Measurements from ENCODE around the gene AGPAT4.
"Not testable (repeated sequence)": the region's sequence is repeated elsewhere in the genome, so short reads cannot be mapped to it uniquely, and the experiment has no call there.

Gene AGPAT4

GRCh38 chr6:161226009-161226964, 47.6 kb downstream of the AGPAT4 start:
- H3K36me3 ChIP-seq (ENCODE audit: insufficient read depth, low read length) = peaks cover 5% of the 10 kb centered on the region
- no peak overlapping the region for H3K27ac ChIP-seq
- DNase-seq (ENCODE audit: low read depth, low spot score) = no peak
- no peak for TF ChIP-seq FOXP2 (optimal IDR thresholded peaks at IDR 0.05; ENCODE audit: control extremely low read depth, extremely low read length, insufficient read depth)
- no peak for TF ChIP-seq POLR2AphosphoS5 (IDR thresholded peaks at IDR 0.05; ENCODE audit: borderline replicate concordance, low read depth, low read length)
- TF ChIP-seq EZH2 (IDR thresholded peaks at IDR 0.05) = no peak
- H3K9me3 ChIP-seq (ENCODE audit: low read depth, low read length) = no peaks in the 10 kb centered on the region
- no peak overlapping the region for H3K4me3 ChIP-seq
- H3K9ac ChIP-seq (ENCODE audit: insufficient read length) = no peak overlapping the region

DNA sequence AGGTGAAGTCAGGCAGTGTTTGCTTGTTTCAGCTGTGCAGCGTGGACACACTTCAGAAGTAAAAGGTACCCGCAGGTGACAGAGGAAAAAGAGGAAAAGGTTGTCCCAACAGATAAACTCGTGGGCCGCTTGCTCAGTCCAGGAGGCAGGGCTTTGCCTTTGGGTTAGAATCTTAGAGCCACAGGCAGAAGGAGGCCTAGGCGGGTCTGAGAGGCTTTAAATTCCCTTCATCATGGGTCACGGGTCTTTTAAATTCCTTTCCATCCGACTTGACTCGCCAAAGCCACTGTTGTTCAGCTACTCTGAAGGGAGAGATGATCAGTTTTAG, 48.2 kb downstream of the AGPAT4 start:
- DNase-seq (ENCODE audit: low read depth, low spot score) = no peak

GRCh38 chr6:161224951-161225680, 48.7 kb downstream of the AGPAT4 start:
- not testable (repeated sequence) for H3K9ac ChIP-seq (ENCODE audit: insufficient read length); H3K36me3 ChIP-seq (ENCODE audit: insufficient read depth, low read length); H3K4me3 ChIP-seq; H3K27ac ChIP-seq; H3K9me3 ChIP-seq (ENCODE audit: low read depth, low read length); DNase-seq (ENCODE audit: low read depth, low spot score)

More for the DNA sequence above, 48.2 kb downstream of the AGPAT4 start:
- H3K9ac ChIP-seq (ENCODE audit: insufficient read length) = no peak overlapping the region
- TF ChIP-seq POLR2AphosphoS5 (IDR thresholded peaks at IDR 0.05; ENCODE audit: borderline replicate concordance, low read depth, low read length) = no peak
- no peak for TF ChIP-seq EZH2 (IDR thresholded peaks at IDR 0.05)
- TF ChIP-seq FOXP2 (optimal IDR thresholded peaks at IDR 0.05; ENCODE audit: control extremely low read depth, extremely low read length, insufficient read depth) = no peak
- no peak overlapping the region for H3K27ac ChIP-seq
- H3K9me3 ChIP-seq (ENCODE audit: low read depth, low read length) = no peaks in the 10 kb centered on the region
- no peak overlapping the region for H3K4me3 ChIP-seq
- H3K36me3 ChIP-seq (ENCODE audit: insufficient read depth, low read length) = peaks cover 4% of the 10 kb centered on the region

GRCh38 chr6:161223646-161224045, 50.2 kb downstream of the AGPAT4 start:
- TF ChIP-seq FOXP2 (optimal IDR thresholded peaks at IDR 0.05; ENCODE audit: control extremely low read depth, extremely low read length, insufficient read depth) = no peak
- TF ChIP-seq EZH2 (IDR thresholded peaks at IDR 0.05) = no peak
- TF ChIP-seq POLR2AphosphoS5 (IDR thresholded peaks at IDR 0.05; ENCODE audit: borderline replicate concordance, low read depth, low read length) = no peak
- Histone ChIP-seq H3K9ac (ENCODE audit: insufficient read length) (no peak overlapping the region), H3K4me3 (no peak overlapping the region), H3K9me3 (ENCODE audit: low read depth, low read length) (no peaks in the 10 kb centered on the region), H3K27ac (no peak overlapping the region), H3K36me3 (ENCODE audit: insufficient read depth, low read length) (no peaks in the 10 kb centered on the region)
- DNase-seq (ENCODE audit: low read depth, low spot score) = no peak

DNA sequence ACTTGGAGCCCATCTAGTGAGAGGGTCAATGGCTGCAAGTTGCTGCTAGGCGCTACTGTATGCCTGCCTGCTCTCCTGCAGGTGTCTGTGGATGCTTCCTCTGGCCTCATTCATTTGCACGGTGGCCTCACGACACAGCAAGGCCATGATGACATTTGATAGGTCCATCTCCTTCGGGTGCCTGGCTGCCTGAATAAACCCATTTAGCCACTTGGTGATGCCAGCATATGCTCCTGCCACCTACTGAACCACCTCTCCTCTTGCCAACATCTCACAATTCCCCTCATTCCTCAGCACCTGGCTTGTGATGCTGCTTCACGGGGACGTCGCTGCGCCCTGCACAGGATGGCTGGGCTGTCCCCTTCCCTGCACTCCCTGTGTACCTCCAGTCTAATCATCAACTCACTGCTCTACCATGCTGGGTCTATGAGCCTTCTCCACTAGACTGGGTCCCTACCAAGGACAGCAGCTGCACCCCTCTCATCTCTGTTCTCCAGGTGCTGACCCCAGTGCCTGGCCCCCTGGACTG, 51.1 kb downstream of the AGPAT4 start:
- DNase-seq (ENCODE audit: low read depth, low spot score) = no peak
- no peak overlapping the region for H3K9ac ChIP-seq (ENCODE audit: insufficient read length)
- H3K36me3 ChIP-seq (ENCODE audit: insufficient read depth, low read length) = peaks cover 4% of the 10 kb centered on the region; the same call in 1 of the 2 replicates
- TF ChIP-seq EZH2 (IDR thresholded peaks at IDR 0.05) (no peak), POLR2AphosphoS5 (IDR thresholded peaks at IDR 0.05; ENCODE audit: borderline replicate concordance, low read depth, low read length) (no peak), FOXP2 (optimal IDR thresholded peaks at IDR 0.05; ENCODE audit: control extremely low read depth, extremely low read length, insufficient read depth) (no peak)
- no peak overlapping the region for H3K27ac ChIP-seq
- H3K4me3 ChIP-seq = no peak overlapping the region
- no peaks in the 10 kb centered on the region for H3K9me3 ChIP-seq (ENCODE audit: low read depth, low read length)

GRCh38 chr6:161220346-161220745, 53.5 kb downstream of the AGPAT4 start:
- no peaks in the 10 kb centered on the region for H3K9me3 ChIP-seq (ENCODE audit: low read depth, low read length)
- peaks cover 15% of the 10 kb centered on the region; the same call in 1 of the 2 replicates for H3K36me3 ChIP-seq (ENCODE audit: insufficient read depth, low read length)
- DNase-seq (ENCODE audit: low read depth, low spot score) = no peak
- no peak overlapping the region for H3K27ac ChIP-seq
- H3K9ac ChIP-seq (ENCODE audit: insufficient read length) = no peak overlapping the region
- TF ChIP-seq FOXP2 (optimal IDR thresholded peaks at IDR 0.05; ENCODE audit: control extremely low read depth, extremely low read length, insufficient read depth) (no peak), EZH2 (IDR thresholded peaks at IDR 0.05) (no peak), POLR2AphosphoS5 (IDR thresholded peaks at IDR 0.05; ENCODE audit: borderline replicate concordance, low read depth, low read length) (no peak)
- no peak overlapping the region for H3K4me3 ChIP-seq

DNA sequence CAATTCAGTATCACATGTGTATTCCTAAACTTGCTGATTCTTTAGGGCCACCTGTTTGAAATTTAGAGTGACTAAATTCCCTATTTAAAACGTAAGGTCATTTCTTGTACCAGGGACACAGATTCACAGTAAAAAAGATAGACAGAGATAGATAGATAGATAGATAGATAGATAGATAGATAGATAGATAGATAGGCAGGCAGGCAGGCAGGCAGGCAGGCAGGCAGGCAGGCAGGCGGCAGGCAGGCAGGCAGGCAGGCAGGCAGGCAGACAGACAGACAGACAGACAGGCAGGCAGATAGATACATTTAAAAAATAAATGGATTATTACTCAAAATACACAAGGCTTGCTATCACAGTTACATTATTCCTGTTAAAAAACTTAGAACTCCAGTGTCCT, 54.2 kb downstream of the AGPAT4 start:
- no peak for DNase-seq (ENCODE audit: low read depth, low spot score)
- no peak overlapping the region for H3K9ac ChIP-seq (ENCODE audit: insufficient read length)
- no peak for TF ChIP-seq POLR2AphosphoS5 (IDR thresholded peaks at IDR 0.05; ENCODE audit: borderline replicate concordance, low read depth, low read length)

DNA sequence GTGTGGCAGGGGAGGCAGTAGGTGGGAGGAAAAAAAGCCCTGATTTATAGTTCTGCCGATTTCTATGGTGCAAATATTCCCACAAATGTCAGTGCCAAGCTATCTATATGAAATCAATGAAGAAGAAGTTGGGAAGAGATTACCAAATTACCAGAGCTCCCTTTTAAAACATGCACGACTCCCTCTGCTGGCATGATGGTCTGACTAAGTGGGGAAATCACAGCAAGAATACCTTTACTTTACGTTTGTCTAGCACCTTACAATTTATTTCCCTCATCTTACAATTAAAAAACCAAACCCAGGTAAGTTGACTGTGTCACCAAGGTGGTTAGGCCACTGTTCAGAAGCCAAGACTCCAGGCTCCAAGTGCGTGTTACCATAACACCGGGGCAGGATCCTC, 55.6 kb downstream of the AGPAT4 start:
- Histone ChIP-seq H3K9me3 (ENCODE audit: low read depth, low read length) (no peaks in the 10 kb centered on the region), H3K27ac (no peak overlapping the region), H3K9ac (ENCODE audit: insufficient read length) (no peak overlapping the region), H3K36me3 (ENCODE audit: insufficient read depth, low read length) (peaks cover 15% of the 10 kb centered on the region; the same call in 1 of the 2 replicates), H3K4me3 (no peak overlapping the region)
- DNase-seq (ENCODE audit: low read depth, low spot score) = no peak
- TF ChIP-seq EZH2 (IDR thresholded peaks at IDR 0.05) (no peak), POLR2AphosphoS5 (IDR thresholded peaks at IDR 0.05; ENCODE audit: borderline replicate concordance, low read depth, low read length) (no peak), FOXP2 (optimal IDR thresholded peaks at IDR 0.05; ENCODE audit: control extremely low read depth, extremely low read length, insufficient read depth) (no peak)

More for the DNA sequence above, 54.2 kb downstream of the AGPAT4 start:
- H3K9me3 ChIP-seq (ENCODE audit: low read depth, low read length) = no peaks in the 10 kb centered on the region
- H3K4me3 ChIP-seq = no peak overlapping the region
- peaks cover 15% of the 10 kb centered on the region; the same call in 1 of the 2 replicates for H3K36me3 ChIP-seq (ENCODE audit: insufficient read depth, low read length)
- no peak overlapping the region for H3K27ac ChIP-seq

All from SK-N-MC (cell line).